Measurements from ENCODE around the gene ZMYM4. TPM values are rescaled to one million over a fixed set of nuclear protein-coding genes. Genes with fewer than 3 reads are reported as not detected.
A peak's percentile ranks its signal among the peaks of the same experiment; 100 is the strongest.

ZMYM4 gene
- total and polyA plus RNA-seq, 4 donors: 9.0 to 63.8 (median 21.7) TPM

GRCh38 chr1:35269201-35269988, 886 bp downstream of the ZMYM4 start:
- H3K4me1 ChIP-seq (ENCODE audit: control insufficient read depth in 5 of 5, insufficient read depth in 5 of 5, low read length in 5 of 5): peaks cover 0 to 7% (median 1%) of the 10 kb centered on the region in 5 donors
- ATAC-seq (ENCODE audit: insufficient read depth, low FRiP score): no peak
- no peak for TF ChIP-seq CTCF (IDR thresholded peaks at IDR 0.05; ENCODE audit: control extremely low read depth, extremely low read depth)
- peaks cover 0 to 8% (median 0%) of the 10 kb centered on the region in 4 donors for H3K36me3 ChIP-seq (ENCODE audit: control insufficient read depth in 4 of 4, insufficient read depth in 4 of 4, low read length in 4 of 4)
- 0 to 1% methylated on average over 21 to 24 of the region's 24 CpGs for WGBS, 2 donors
- H3K9me3 ChIP-seq (ENCODE audit: control insufficient read depth in 4 of 4, insufficient read depth in 3 of 4, low read length in 3 of 4): no peaks in the 10 kb centered on the region
- H3K4me3 ChIP-seq: peak overlapping the region; percentile 96
- no peaks in the 10 kb centered on the region for H3K27me3 ChIP-seq (ENCODE audit: control insufficient read depth in 3 of 3, insufficient read depth in 3 of 3, low read length in 2 of 3)
- H3K9ac ChIP-seq (ENCODE audit: insufficient read depth in 1 of 2, low read length in 2 of 2): peak overlapping the region; percentile 61 to 70
- peak overlapping the region; percentile 88 to 90 for H3K27ac ChIP-seq (ENCODE audit: low read depth in 1 of 2, low read length in 1 of 2)
- peak in 2 of 3 donors; percentile 17 to 30 for DNase-seq

GRCh38 chr1:35269989-35270289, 1.4 kb downstream of the ZMYM4 start:
- Histone ChIP-seq H3K27me3 (ENCODE audit: control insufficient read depth in 3 of 3, insufficient read depth in 3 of 3, low read length in 2 of 3) (no peaks in the 10 kb centered on the region), H3K4me1 (ENCODE audit: control insufficient read depth in 5 of 5, insufficient read depth in 5 of 5, low read length in 5 of 5) (peaks cover 0 to 7% (median 1%) of the 10 kb centered on the region in 5 donors), H3K27ac (ENCODE audit: low read depth in 1 of 2, low read length in 1 of 2) (no peak overlapping the region), H3K9ac (ENCODE audit: insufficient read depth in 1 of 2, low read length in 2 of 2) (no peak overlapping the region), H3K36me3 (ENCODE audit: control insufficient read depth in 4 of 4, insufficient read depth in 4 of 4, low read length in 4 of 4) (peaks cover 0 to 8% (median 0%) of the 10 kb centered on the region in 4 donors), H3K9me3 (ENCODE audit: control insufficient read depth in 4 of 4, insufficient read depth in 3 of 4, low read length in 3 of 4) (no peaks in the 10 kb centered on the region), H3K4me3 (no peak overlapping the region)
- no peak for ATAC-seq (ENCODE audit: insufficient read depth, low FRiP score)
- DNase-seq: peak in 1 of 3 donors; percentile 3
- WGBS, 2 donors: 66 to 68% methylated on average over 2 of the region's 2 CpGs
- no peak for TF ChIP-seq CTCF (IDR thresholded peaks at IDR 0.05; ENCODE audit: control extremely low read depth, extremely low read depth)

GRCh38 chr1:35270836-35271235, 2.3 kb downstream of the ZMYM4 start:
- no peak for ATAC-seq (ENCODE audit: insufficient read depth, low FRiP score)
- Histone ChIP-seq H3K4me3 (no peak overlapping the region), H3K27ac (ENCODE audit: low read depth in 1 of 2, low read length in 1 of 2) (no peak overlapping the region), H3K4me1 (ENCODE audit: control insufficient read depth in 5 of 5, insufficient read depth in 5 of 5, low read length in 5 of 5) (peaks cover 0 to 7% (median 1%) of the 10 kb centered on the region in 5 donors), H3K36me3 (ENCODE audit: control insufficient read depth in 4 of 4, insufficient read depth in 4 of 4, low read length in 4 of 4) (peaks cover 0 to 8% (median 0%) of the 10 kb centered on the region in 4 donors), H3K9ac (ENCODE audit: insufficient read depth in 1 of 2, low read length in 2 of 2) (no peak overlapping the region), H3K9me3 (ENCODE audit: control insufficient read depth in 4 of 4, insufficient read depth in 3 of 4, low read length in 3 of 4) (no peaks in the 10 kb centered on the region), H3K27me3 (ENCODE audit: control insufficient read depth in 3 of 3, insufficient read depth in 3 of 3, low read length in 2 of 3) (no peaks in the 10 kb centered on the region)
- 96% methylated on average over 3 of the region's 3 CpGs for WGBS, 2 donors
- TF ChIP-seq CTCF (IDR thresholded peaks at IDR 0.05; ENCODE audit: control extremely low read depth, extremely low read depth): no peak
- DNase-seq: no peak
